22Rv1 (cell line): ENCODE results near the gene TAF3.

ENCODE experiments used
- CTCF ChIP-seq: fragments of 450-650 bp; IDR thresholded peaks from 2 replicates; pipeline ENCODE4 v1.5.1; 2017; ENCODE audit warnings: mild to moderate bottlenecking
- ZFX ChIP-seq: fragments of 450-650 bp; IDR thresholded peaks from 2 replicates; pipeline ENCODE4 v1.6.1; 2017; ENCODE audit warnings: antibody characterized with exemption, borderline replicate concordance

- TF ChIP-seq CTCF (no peak), ZFX (no peak)
Measured at GRCh38 chr10:7826971-7827370, 8.7 kb downstream of the TAF3 start.
